A673 (cell line): Measurements from ENCODE around the gene ASTN2. TPM values are rescaled to one million over a fixed set of nuclear protein-coding genes. Genes with fewer than 3 reads are reported as not detected.

Source experiments
- BruUV-seq: library from RNA; stranded (reverse); fragments of 400-500 nt; replicated peaks from 2 replicates; lab custom pipeline; 2021; lab: Mats Ljungman, UMichigan
- CTCF ChIA-PET: fragments of 300-600 bp; sonication (Branson Sonifier 250); formaldehyde crosslinking; loops from one replicate; lab custom pipeline; 2022; ENCODE audit warnings: antibody characterized with exemption; lab: Charles Lee
- POLR2A ChIA-PET: fragments of 300-600 bp; sonication (Branson Sonifier 250); formaldehyde crosslinking; loops from one replicate; lab custom pipeline; 2022; ENCODE audit warnings: antibody characterized with exemption; ENCODE audit not compliant: low non-redundant PET; lab: Charles Lee
- DNase-seq: peaks from one replicate; pipeline ENCODE4 v3.0.0-alpha.2; 2015; ENCODE audit warnings: low spot score
- H3K27ac ChIP-seq: fragments of 200-600 bp; sonication (generic); 2 replicates; pipeline ENCODE4 v1.5.1; 2016; ENCODE audit warnings: mixed run types, low read depth, mild to moderate bottlenecking, mixed read lengths, antibody characterized with exemption, low read length; ENCODE audit not compliant: poor library complexity, severe bottlenecking
- H3K27me3 ChIP-seq: fragments of 200-600 bp; sonication (generic); replicated peaks from 2 replicates; pipeline ENCODE4 v1.6.1; 2017; ENCODE audit warnings: mixed run types, low read depth, mild to moderate bottlenecking, mixed read lengths, antibody characterized with exemption, low read length; ENCODE audit not compliant: insufficient read depth, poor library complexity
- H3K36me3 ChIP-seq: fragments of 200-600 bp; sonication (generic); 2 replicates; pipeline ENCODE4 v1.6.1; 2016; ENCODE audit warnings: mixed run types, mild to moderate bottlenecking, mixed read lengths, antibody characterized with exemption, low read length; ENCODE audit not compliant: insufficient read depth, poor library complexity, severe bottlenecking
- H3K4me1 ChIP-seq: fragments of 200-600 bp; sonication (generic); 2 replicates; pipeline ENCODE4 v1.6.1; 2017; ENCODE audit warnings: mixed run types, mild to moderate bottlenecking, mixed read lengths, antibody characterized with exemption, low read length; ENCODE audit not compliant: insufficient read depth, poor library complexity, severe bottlenecking
- H3K4me3 ChIP-seq: fragments of 200-600 bp; sonication (generic); 2 replicates; pipeline ENCODE4 v1.5.1; 2016; ENCODE audit warnings: low read depth, mixed run types, mild to moderate bottlenecking, mixed read lengths, low read length; ENCODE audit not compliant: poor library complexity, severe bottlenecking
- H3K9me3 ChIP-seq: fragments of 200-600 bp; sonication (generic); 2 replicates; pipeline ENCODE4 v1.6.1; 2016; ENCODE audit warnings: mixed run types, low read depth, mild to moderate bottlenecking, mixed read lengths, antibody characterized with exemption, low read length; ENCODE audit not compliant: poor library complexity, severe bottlenecking
- CTCF ChIP-seq: fragments of 300-800, 200-600 bp; sonication (generic); conservative IDR thresholded peaks from 2 replicates; pipeline ENCODE4 v1.5.1; 2017; ENCODE audit warnings: low read depth, mild to moderate bottlenecking, antibody characterized with exemption, low read length, moderate library complexity, mixed read lengths
- EZH2 ChIP-seq: fragments of 200-600 bp; sonication (generic); IDR thresholded peaks from 2 replicates; pipeline ENCODE4 v1.6.1; 2017; ENCODE audit warnings: borderline replicate concordance, low read depth, mild to moderate bottlenecking, mixed read lengths, antibody characterized with exemption, low read length; ENCODE audit not compliant: poor library complexity, severe bottlenecking
- intact Hi-C: fragments of 100-400 bp; cut with micrococcal nuclease; formaldehyde crosslinking; loops from one replicate; pipeline ENCODE4 v1.10.0; 2022; ENCODE audit not compliant: unreplicated experiment
- total RNA-seq: library from RNA; stranded (reverse); gene quantifications from 2 replicates; pipeline ENCODE4 v1.2.3, GENCODE V29; 2021

Gene ASTN2
- total RNA-seq, 1 experiment from 2014 or later: 3.4 TPM

DNA sequence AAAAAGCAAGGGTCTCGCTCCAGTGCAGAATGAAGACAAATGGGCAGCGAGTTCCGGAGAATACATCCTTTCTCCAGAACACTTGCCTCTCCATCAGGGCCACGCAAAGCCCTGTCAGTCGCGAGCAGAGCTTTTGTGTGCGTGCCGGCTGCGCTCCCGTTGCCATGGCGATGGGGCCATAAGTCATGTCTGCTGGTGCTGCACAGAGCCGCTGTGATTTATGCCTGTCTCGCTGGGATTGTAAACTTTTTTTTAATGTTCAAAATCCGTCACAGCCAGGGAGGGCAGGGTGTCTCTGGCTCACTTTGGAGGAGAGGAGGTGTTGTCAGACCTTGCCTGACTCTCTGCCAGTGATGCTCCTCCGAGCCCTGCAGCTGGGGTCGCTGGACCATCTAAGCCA lies 455.0 kb downstream of the ASTN2 start:
- TF ChIP-seq EZH2: no peak
- TF ChIP-seq CTCF: no peak
- intact Hi-C loops: no loop called here
- H3K4me3 ChIP-seq: no peak overlapping the region
- H3K36me3 ChIP-seq: no peaks in the 10 kb centered on the region
- no TSS peak for BruUV-seq
- H3K4me1 ChIP-seq: no peaks in the 10 kb centered on the region
- DNase-seq: peak; percentile 19
- POLR2A ChIA-PET: no interaction called here
- CTCF ChIA-PET: no interaction called here
- H3K27me3 ChIP-seq: peaks cover 7% of the 10 kb centered on the region
- no peak overlapping the region for H3K27ac ChIP-seq
- no peaks in the 10 kb centered on the region for H3K9me3 ChIP-seq

GRCh38 chr9:116958881-116959280 lies 456.0 kb downstream of the ASTN2 start:
- BruUV-seq: no TSS peak
- Histone ChIP-seq H3K36me3 (no peaks in the 10 kb centered on the region), H3K4me1 (no peaks in the 10 kb centered on the region), H3K9me3 (no peaks in the 10 kb centered on the region), H3K4me3 (no peak overlapping the region), H3K27ac (no peak overlapping the region), H3K27me3 (peaks cover 7% of the 10 kb centered on the region)
- TF ChIP-seq CTCF (no peak), EZH2 (no peak)
- ChIA-PET POLR2A (no interaction called here), CTCF (no interaction called here)
- intact Hi-C loops: no loop called here
- no peak for DNase-seq

DNA sequence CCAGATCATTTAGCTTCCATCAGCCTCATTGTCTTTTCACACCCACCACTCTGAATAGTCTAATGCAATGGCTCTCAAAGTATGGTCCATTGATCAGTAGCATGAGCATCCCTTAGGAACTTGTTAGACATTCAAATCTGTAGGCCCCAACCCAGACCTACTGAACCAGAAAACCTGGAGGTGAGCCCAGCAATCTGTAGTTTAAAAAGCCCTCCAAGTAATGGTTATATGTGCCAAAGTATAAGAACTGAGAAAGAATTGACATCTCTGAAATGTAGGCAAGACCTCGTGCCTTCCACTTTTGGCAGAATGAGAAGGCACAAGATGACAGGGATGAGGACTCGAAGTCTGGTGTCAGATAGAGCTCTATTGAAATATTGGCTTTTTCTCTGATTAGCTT lies 460.1 kb downstream of the ASTN2 start:
- peaks cover 3% of the 10 kb centered on the region for H3K27me3 ChIP-seq
- CTCF ChIA-PET: no interaction called here
- BruUV-seq: no TSS peak

More for the DNA sequence above, 460.1 kb downstream of the ASTN2 start:
- Histone ChIP-seq H3K4me1 (no peaks in the 10 kb centered on the region), H3K36me3 (no peaks in the 10 kb centered on the region), H3K4me3 (no peak overlapping the region), H3K9me3 (no peaks in the 10 kb centered on the region), H3K27ac (no peak overlapping the region)
- intact Hi-C loops: no loop called here
- no peak for DNase-seq
- POLR2A ChIA-PET: no interaction called here
- TF ChIP-seq CTCF: no peak
- no peak for TF ChIP-seq EZH2
